NK-92 (cell line): Measurements from ENCODE around the gene GAREM2.
"Not testable (repeated sequence)": the region's sequence is repeated elsewhere in the genome, so short reads cannot be mapped to it uniquely, and the experiment has no call there.

Experiments used
- DNase-seq: peaks from one replicate; lab custom pipeline; 2025; ENCODE audit not compliant: unreplicated experiment; lab: John Stamatoyannopoulos, UW

Gene GAREM2

DNA sequence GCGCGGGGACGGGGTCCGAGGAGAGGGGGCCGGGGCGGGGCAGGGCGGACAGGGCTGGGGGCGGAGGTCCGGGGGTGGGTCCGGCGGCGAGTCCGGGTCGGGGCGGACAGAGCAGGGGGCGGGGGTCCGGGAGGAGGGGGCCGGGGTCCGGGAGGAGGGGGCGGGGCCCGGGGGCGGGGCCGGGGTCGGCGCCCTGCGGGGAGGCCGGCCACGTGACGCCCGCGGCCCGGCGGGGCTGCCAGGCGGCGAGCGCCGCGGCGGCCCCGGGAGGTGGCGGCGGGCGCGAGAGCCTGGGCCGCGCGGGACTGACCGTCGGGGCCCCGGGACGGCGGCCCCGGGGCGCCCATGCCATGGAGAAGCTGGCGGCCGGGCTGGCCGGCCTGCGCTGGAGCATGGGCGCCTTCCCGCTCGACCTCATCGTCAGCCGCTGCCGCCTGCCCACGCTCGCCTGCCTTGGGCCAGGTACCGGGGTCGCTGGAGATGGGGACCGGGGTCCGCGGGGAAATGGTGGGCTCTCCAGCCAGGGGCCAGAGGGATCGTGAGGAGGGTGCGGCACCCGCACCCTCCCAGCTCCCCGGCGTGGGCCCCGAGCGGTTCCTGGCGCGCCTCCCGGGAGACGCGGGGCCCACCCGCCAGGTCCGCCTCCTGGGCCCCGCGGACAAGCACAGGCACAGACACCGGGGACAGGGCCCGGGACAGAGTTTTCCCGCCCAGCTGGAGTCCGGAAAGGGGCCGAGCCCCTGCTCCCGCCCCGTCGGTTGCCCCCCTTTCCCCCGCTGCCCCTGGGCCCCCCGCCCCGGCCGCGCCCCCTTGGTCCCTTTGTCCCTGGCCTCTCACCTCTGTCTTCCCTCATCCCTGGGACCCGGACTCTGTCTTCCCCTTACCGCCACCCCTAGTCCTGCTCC lies at the start of gene GAREM2:
GAREM2 (plus strand) TSS at position 218 of the 905 bp plus-strand sequence; CDS start at position 351, 133 bp downstream.
- DNase-seq: no peak

- no peak for DNase-seq
Observed at GRCh38 chr2:26123426-26123825, 49.5 kb upstream of the GAREM2 start.

GRCh38 chr2:26126074-26126473 lies 46.8 kb upstream of the GAREM2 start:
- DNase-seq: no peak

GRCh38 chr2:26128176-26128575 lies 44.7 kb upstream of the GAREM2 start:
- no peak for DNase-seq

DNA sequence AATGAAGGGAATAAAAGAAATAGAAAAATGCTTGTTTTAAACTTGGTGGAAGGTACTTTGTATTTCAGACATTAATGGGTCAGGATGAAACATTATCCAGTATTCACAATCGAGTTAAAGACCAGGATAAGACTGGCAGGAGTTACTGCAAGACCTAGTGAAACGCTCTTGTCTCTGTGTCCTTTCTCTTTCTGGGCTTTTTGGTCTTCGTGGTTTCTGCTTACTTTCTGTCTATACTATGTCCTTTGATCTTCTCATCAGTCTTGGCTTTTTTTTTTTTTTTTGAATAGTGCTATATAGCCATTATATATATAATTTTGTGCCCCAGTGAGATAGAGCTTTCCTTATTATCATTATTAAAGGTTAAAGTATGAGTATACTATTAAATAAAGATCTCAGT lies 42.1 kb upstream of the GAREM2 start:
- no peak for DNase-seq

DNA sequence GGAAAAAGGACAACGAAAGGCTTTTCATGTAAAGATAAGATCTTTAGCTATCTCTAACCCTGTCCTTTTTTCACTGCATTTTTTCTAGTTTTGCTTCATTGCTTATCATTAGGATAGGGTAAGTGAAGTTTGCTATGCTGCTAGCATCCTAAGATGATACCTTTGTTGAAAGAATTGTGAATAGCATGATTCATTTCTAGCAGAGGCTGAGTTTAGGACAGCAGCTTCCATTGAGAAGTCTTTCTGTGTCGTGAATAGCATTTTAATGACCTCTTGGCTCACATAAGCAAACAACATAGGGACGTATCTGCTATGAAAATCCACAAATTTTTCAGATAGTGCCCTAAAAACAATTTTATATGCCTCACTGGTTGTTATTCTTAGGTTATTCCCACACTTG lies 36.4 kb upstream of the GAREM2 start:
- DNase-seq: no peak

DNA sequence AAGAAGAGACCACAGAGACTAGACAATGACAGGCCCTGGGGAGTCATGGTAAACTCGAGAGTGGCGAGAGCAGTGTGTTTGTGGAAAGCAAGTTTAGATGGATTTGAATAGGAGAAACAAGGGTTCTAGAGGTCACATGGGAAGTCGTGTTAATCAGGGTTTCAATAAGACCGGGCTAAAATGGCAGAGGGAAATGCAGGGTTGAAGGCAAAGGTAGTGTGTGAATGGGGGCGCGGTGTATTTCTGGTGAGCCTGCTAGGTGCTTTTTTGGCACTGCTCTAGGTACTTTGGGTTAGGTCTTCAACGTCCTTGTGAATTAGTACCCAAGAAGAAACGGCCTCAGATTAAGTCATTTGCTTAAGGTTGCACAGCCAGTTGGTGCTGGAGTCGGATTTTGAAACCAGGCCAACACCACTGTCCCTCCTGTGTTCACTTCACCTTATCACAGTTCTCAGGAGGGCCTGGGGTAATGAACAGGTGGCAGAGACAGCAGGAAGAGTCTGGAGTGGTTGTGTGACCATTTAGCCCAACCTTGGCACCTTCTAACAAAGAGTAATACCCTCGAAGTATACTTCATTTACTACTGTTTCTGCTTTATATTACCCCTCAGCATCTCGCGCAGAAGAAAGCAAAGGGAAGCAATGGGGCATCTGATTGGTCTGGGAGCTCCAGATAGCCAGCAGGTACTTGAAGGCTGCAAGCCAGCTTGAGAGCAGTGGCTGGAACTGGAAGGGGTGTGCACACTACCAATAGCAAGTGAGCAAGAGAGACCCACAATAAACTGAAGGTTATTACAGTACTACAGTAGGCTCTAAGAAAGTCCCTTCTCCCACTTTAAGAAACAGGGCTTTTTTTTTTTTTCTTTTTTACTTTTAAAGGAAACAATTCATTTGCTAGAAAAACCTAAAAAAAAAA lies 33.4 kb upstream of the GAREM2 start:
- DNase-seq: no peak

DNA sequence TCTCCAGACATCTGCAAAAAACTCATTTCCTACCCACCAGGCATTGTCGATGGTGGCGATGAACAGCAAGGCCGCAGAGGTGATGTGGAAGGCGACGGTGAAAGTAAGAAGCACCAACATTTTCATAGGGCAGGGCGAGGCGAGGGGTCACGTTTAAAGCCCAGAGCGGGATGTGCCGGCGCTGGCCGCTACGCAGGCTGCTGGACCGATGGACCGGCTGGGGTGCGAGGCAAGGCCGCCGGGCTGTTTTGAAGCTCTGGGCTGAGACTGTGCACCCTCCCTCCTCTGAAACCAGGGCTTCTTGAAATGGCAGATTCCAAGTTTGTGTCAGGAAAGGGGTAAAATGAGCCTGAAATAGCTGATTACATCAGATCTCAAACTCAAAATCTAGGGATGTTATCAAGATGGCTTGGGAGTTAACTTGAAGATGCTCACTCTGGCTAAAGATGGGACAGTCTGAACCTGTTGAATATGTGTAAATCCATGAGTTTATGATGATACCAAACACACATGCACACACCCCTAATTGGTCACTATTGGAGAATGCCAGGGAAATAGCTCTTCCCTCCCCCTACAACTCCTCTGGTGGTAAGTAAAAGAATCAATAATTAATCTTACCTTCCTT lies 31.6 kb upstream of the GAREM2 start:
- DNase-seq: no peak

DNA sequence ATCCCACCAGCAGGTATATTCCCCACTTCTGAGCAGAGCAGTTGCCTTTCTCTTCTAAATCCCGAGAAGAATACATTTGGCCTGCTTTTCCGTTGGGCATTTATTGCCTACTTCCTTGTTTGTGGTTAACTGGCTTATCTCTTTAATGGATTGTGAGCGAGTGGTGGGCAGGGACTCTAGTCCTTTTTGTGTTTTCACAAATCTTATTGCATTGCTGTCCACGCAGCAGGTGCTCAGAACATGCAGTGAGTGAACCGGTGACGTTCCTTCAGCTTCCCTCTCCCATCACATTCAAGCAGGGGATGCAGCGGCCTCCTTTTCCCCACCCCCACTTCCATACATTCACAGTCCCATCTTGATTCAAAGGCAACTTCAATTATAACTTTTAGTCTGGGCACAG lies 28.9 kb upstream of the GAREM2 start:
- no peak for DNase-seq

DNA sequence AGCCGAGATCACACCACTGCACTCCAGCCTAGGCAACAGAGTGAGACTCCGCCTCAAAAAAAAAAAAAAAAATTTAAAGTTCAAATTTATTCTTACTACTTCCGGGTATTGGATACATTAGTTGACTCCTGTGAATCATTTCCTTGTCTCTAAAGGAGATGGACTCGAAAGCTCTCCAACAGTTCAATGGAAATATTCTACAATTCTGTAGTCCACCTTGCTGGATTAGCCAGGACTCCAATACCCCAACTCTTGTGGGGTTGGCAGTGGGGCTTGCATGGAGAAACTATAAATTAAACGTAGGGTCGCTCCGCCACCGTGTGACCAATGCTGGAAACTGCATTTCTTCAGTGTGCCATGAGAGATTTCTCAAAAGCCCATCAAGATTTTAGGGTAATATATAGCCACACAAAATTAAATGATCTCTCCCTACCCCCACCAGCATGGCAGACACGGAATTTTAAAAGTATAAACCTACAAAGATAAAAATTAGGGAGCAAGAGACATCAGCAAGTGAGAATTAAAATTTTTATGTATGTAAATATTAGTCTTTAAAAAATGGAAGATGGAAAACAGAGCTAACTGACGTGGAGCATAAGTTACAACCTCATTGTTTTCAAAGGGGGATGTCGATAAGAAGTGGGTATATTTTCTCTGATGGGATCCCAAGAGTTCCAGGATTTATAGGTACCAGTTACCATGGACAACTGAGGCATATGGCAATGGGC lies 27.8 kb upstream of the GAREM2 start:
- no peak for DNase-seq

DNA sequence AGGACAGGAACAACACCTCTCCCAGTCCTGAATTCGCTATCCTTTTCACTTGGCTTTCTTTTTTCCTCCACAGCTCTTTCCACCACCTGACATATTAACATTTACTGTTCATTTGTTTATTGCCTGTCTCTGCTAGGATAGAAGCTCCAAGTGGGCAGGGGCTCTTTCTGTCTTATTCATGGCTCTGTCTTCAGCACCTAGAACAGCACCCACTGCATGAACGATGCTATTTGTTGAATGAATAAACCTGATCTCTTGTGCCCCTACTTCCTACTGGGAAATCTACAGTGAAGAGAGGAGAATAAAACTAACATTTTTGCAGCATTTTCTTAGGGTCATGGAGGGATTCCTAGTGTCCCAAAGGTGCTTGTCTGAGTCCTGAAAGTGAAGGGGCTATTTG lies 24.4 kb upstream of the GAREM2 start:
- DNase-seq: no peak

DNA sequence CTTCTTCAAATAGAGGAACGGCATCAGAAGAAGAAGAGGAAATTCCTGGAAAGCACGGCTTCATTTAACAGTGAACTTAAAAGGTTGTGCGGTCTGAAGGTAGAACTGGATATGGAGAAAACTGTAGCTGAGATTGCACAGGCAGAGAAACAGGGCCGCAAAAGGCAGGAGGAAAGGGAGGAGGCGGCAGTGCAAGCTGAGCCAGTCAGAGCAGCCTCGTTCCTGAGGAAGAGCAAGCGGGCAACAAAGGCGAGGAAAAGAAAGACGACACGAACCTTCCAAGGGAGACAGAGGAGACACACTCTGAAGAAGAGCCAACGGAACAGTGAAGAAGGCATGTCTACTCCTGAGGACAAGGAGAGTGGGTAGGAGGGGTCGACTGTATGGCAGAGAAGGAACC lies 22.6 kb upstream of the GAREM2 start:
- DNase-seq: no peak

DNA sequence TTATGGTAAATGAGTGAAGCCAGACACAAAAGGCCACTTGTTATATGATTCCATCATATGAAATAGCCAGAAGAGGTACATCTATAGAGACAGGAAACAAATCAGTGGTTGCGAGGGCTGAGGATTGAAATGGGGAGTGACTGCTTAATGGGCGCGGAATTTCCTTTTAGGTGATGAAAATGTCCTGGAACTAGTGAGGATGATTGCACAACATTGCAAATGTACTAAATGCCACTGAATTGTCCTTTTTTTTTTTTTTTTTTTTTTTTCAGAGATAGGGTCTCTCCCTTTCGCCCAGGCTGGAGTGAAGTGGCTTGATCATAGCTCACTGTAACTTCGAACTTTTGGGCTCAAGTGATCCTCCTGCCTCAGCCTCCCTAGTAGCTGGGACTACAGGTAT lies 15.3 kb upstream of the GAREM2 start:
- DNase-seq: no peak

DNA sequence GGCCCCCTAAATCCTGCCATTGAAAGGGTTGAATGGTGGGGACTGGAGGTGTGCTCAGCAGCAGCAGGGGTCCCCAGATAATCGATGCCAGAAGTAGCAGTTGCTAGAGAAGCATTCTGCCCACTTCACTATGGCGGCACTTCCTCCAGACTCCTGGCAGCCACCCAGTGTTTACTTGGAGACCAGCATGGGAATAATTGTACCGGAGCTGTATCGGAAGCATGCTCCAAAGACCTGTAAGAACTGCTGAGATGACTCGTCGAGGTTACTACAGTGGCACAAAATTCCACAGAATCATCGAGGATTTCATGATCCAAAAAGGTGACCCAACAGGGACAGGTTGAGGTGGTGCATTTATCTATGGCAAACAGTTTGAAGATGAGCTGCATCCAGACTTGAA lies 11.0 kb upstream of the GAREM2 start:
- no peak for DNase-seq

DNA sequence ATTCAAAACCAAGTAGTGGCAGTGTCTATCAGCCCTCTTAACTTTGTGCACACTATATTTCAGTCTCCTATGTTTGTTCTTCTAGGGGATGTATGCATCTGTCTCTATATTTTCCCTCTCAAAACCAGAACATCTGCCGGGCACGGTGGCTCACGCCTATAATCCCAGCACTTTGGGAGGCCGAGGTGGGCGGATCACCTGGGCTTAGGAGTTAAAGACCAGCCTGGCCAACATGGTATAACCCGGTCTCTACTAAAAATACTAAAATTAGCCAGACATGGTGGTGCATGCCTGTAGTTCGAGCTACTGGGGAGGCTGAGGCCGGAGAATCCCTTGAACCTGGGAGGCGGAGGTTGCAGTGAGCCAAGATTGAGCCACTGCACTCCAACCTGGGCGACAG lies 9.9 kb upstream of the GAREM2 start:
- no peak for DNase-seq

- DNase-seq: no peak
Observed at GRCh38 chr2:26164231-26164630, 8.7 kb upstream of the GAREM2 start.

DNA sequence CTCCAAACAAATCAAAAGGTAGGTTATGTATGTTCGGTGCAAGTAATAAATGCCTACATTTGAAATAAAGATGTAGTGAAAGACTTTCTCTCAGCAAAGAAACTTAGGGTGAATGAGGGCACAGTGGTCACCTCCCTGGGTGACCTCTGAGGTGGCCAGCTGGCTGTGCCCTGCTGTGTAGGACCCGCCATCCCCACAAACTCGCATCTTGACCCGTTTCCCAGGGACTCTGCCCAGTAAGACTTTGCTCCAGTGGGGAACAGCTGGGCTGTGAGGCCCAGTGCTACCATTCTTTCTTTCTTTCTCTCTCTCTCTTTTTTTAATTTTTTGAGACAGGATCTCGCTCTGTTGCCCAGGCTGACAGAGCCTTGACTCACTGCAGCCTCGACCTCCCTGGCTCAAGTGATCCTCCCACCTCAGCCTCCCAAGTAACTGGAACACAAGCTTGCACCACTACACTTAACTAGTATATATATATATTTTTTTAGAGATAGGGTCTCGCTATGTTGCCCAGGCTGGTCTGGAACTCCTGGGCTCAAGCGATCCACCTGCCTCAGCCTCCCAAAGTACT lies 8.2 kb upstream of the GAREM2 start:
- DNase-seq: no peak

DNA sequence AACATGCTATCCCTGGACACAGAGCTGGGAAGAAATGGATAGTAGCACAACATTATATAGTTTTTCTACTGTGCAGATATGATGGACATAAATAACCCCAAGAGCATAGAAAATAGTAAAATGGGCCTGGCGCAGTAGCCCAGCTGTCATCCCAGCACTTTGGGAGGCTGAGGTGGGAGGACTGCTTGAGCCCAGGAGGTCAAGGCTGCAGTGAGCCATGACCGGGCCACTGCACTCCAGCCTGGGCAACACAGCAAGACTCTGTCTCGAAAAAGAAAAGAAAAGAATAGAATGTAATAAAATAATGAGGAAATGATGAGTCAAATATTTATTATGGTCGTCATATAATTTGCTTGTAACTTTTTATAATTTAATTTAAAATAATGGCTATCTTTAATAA lies 7.5 kb upstream of the GAREM2 start:
- no peak for DNase-seq

DNA sequence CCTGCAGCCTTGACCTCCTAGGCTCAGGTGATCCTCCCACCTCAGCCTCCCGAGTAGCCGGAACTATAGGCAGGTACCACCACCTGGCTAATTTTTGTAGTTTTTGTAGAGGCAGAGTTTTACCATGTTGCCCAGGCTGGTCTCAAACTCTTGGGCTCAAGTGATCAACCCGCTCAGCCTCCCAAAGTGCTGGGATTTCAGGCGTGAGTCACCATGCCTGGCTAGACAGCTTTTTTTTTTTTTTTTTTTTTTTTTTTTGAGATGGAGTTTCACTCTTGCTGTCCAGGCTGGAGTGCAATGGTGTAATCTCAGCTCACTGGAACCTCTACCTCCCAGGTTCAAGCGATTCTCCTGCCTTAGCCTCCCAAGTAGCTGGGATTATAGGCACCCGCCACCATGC lies 6.3 kb upstream of the GAREM2 start:
- not testable (repeated sequence) for DNase-seq

GRCh38 chr2:26168785-26169184 lies 4.1 kb upstream of the GAREM2 start:
- no peak for DNase-seq

- no peak for DNase-seq
Observed at GRCh38 chr2:26169226-26169625, 3.7 kb upstream of the GAREM2 start.
